ENCODE results near the gene RNF10. TPM values are rescaled to one million over a fixed set of nuclear protein-coding genes. Genes with fewer than 3 reads are reported as not detected.

The RNF10 gene
- polyA plus RNA-seq, 1 experiment, result 98.8 TPM

- Histone ChIP-seq H3K4me3 (ENCODE audit: low read depth, low read length) (peak overlapping the region; percentile 82), H3K36me3 (ENCODE audit: control insufficient read depth, insufficient read depth, low read length) (peaks cover 2% of the 10 kb centered on the region; the same call in 1 of the 2 replicates), H3K27me3 (ENCODE audit: control insufficient read depth, insufficient read depth, low read length) (no peaks in the 10 kb centered on the region)
- no peak for DNase-seq (ENCODE audit: low read depth)
- no peak for TF ChIP-seq CTCF (IDR thresholded peaks at IDR 0.05; ENCODE audit: insufficient read depth, low read depth, low read length)
- ChIA-PET POLR2A (interaction anchor here (1.1 kb wide), 1 partner anchor 69 kb away, joined by 3 read pairs; no protein-coding TSS in a partner anchor), CTCF (no interaction called here)
Measured at GRCh38 chr12:120536064-120536791, 2.1 kb downstream of the RNF10 start.

- CTCF ChIA-PET, result interaction anchor here (1.2 kb wide), 1 partner anchor 22 kb away, joined by 3 read pairs; no protein-coding TSS in a partner anchor
- Histone ChIP-seq H3K27me3 (ENCODE audit: control insufficient read depth, insufficient read depth, low read length) (no peaks in the 10 kb centered on the region), H3K4me3 (ENCODE audit: low read depth, low read length) (no peak overlapping the region; the same call in 1 of the 2 replicates), H3K36me3 (ENCODE audit: control insufficient read depth, insufficient read depth, low read length) (peaks cover 2% of the 10 kb centered on the region)
- no peak for DNase-seq (ENCODE audit: low read depth)
- TF ChIP-seq CTCF (IDR thresholded peaks at IDR 0.05; ENCODE audit: insufficient read depth, low read depth, low read length), result no peak
- POLR2A ChIA-PET, result interaction anchor here (0.6 to 1.2 kb wide), 2 partner anchors 8 to 63 kb away, joined by 3 to 4 read pairs; no protein-coding TSS in a partner anchor
Measured at GRCh38 chr12:120537856-120538220, 3.7 kb downstream of the RNF10 start.

GRCh38 chr12:120538281-120539156 is 4.4 kb downstream of the RNF10 start:
- no peak for TF ChIP-seq CTCF (IDR thresholded peaks at IDR 0.05; ENCODE audit: insufficient read depth, low read depth, low read length)
- DNase-seq (ENCODE audit: low read depth), result no peak
- H3K4me3 ChIP-seq (ENCODE audit: low read depth, low read length), result no peak overlapping the region; the same call in 1 of the 2 replicates
- no peaks in the 10 kb centered on the region for H3K27me3 ChIP-seq (ENCODE audit: control insufficient read depth, insufficient read depth, low read length)
- CTCF ChIA-PET, result interaction anchor here (1.2 to 1.4 kb wide), 2 partner anchors 23 to 214 kb away, joined by 3 read pairs; no protein-coding TSS in a partner anchor
- peaks cover 2% of the 10 kb centered on the region for H3K36me3 ChIP-seq (ENCODE audit: control insufficient read depth, insufficient read depth, low read length)
- POLR2A ChIA-PET, result interaction anchor here (0.6 to 1.2 kb wide), 3 partner anchors 9 to 64 kb away, joined by 3 to 4 read pairs (median 3); partner anchors contain the start of gene POP5

GRCh38 chr12:120539303-120539702 is 5.1 kb downstream of the RNF10 start:
- CTCF ChIA-PET, result interaction anchor here (1.4 kb wide), 1 partner anchor 214 kb away, joined by 3 read pairs; no protein-coding TSS in a partner anchor
- Histone ChIP-seq H3K27me3 (ENCODE audit: control insufficient read depth, insufficient read depth, low read length) (no peaks in the 10 kb centered on the region), H3K4me3 (ENCODE audit: low read depth, low read length) (no peak overlapping the region), H3K36me3 (ENCODE audit: control insufficient read depth, insufficient read depth, low read length) (peaks cover 2% of the 10 kb centered on the region)
- DNase-seq (ENCODE audit: low read depth), result no peak
- no peak for TF ChIP-seq CTCF (IDR thresholded peaks at IDR 0.05; ENCODE audit: insufficient read depth, low read depth, low read length)
- POLR2A ChIA-PET, result interaction anchor here (0.8 kb wide), 1 partner anchor 42 kb away, joined by 3 read pairs; the partner anchor contains the start of gene POP5

- H3K4me3 ChIP-seq (ENCODE audit: low read depth, low read length), result no peak overlapping the region
- no peak for TF ChIP-seq CTCF (IDR thresholded peaks at IDR 0.05; ENCODE audit: insufficient read depth, low read depth, low read length)
- no peak for DNase-seq (ENCODE audit: low read depth)
- peaks cover 3% of the 10 kb centered on the region for H3K36me3 ChIP-seq (ENCODE audit: control insufficient read depth, insufficient read depth, low read length)
- CTCF ChIA-PET, result no interaction called here
- POLR2A ChIA-PET, result no interaction called here
- no peaks in the 10 kb centered on the region for H3K27me3 ChIP-seq (ENCODE audit: control insufficient read depth, insufficient read depth, low read length)
Measured at GRCh38 chr12:120540445-120540844, 6.3 kb downstream of the RNF10 start.
